HG02678 (cell line): ENCODE measurements around the gene MMP24.
"Not testable (repeated sequence)": the region's sequence is repeated elsewhere in the genome, so short reads cannot be mapped to it uniquely, and the experiment has no call there.

Experiments used
- ATAC-seq: cut with Tn5 transposase; IDR thresholded peaks from one replicate; pipeline ENCODE4 v1.9.1; 2021; ENCODE audit warnings: mild to moderate bottlenecking, moderate library complexity; ENCODE audit not compliant: unreplicated experiment

Gene MMP24

DNA sequence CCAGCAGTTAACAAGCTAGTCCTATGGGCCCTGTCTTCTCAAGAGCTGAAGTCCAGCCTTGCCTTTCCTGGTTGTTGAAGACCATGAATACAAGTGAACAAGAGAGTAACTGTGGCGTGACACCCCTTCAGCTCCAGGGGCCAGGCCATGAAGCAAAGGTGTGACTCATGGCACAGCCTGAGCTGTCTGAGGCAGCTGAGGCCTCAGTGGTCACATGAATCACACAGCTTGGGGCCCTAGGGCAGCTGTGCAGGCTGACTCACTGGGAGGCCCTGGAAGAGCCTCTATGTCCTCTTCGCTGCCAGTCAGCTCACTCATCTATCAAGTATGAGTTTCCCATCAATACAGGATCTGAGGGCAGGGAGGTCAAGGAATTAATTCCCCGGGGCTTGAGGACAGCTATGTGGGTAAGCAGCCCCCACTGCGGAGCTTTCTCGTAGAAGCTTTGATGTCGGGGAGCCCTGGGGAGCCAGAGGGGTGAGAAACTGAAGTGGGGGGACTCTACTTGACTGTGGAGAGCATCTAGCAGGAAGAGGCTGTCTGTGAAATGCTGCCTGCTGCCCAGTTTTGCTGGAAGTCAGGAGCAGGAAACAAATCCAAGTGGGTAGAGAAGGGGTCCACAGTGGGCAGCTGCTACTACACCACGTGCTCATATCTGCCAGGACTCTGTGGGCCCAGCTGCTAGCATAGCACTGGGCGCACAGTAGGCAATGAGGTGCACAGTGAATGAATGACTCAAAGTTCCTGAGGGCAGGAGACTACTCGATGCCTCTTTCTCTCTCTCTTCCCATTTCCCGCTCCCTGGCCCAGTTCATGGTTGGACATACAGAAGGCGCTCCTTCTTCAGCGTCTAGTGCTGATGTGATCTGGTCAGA, 79.4 kb downstream of the MMP24 start:
- ATAC-seq: no peak

GRCh38 chr20:35306931-35307517, 80.5 kb downstream of the MMP24 start:
- ATAC-seq: no peak

DNA sequence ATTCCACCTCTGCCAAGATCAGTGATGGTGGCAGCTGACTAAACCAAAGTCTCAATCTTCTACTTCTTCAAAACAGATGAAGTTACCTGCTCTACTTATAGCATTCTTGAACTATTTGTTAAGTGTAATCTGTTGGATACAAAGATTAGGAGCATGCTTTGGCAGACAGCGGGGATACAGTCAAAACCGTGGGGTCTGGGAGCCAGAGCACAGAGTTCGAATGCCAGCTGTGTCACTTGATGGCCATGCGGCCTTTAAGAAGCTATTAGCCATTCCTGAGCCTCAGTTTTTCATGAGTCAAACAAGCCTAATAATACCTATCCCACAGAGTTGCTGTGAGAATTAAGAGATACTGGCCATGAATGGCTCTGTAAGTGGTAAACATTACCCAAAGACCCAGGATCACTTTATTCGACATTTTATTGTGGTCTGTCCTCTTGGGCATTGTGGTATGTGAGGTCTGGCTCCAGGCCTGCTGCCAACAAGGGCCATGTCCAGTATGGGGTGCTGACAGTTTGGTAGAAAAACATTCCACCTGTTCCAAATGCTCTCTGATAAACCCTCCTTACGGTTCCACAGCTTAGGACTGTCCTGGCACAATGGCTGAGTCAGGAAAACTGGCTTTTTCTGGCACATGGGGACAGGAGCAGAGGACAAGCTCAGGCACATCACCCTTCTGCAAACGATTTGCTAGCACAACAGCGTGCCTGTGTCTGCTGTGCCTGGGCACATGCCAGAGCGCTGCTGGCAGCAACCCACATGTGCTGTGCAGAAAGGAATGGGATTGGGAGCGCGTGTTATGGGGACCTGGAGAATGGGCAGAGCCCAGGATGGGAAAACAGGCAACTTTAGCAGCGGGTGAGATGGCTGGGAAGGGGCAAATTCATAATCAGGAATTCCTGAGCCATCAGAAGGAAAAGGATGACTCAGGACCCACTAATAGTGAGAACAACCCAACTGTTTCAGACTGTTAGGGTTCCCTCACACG, 81.5 kb downstream of the MMP24 start:
- ATAC-seq: no peak

GRCh38 chr20:35311409-35311808, 84.9 kb downstream of the MMP24 start:
- ATAC-seq: no peak

- no peak for ATAC-seq
These were observed 85.3 kb downstream of the MMP24 start for GRCh38 chr20:35311822-35312221.

GRCh38 chr20:35312318-35312717, 85.8 kb downstream of the MMP24 start:
- no peak for ATAC-seq

- ATAC-seq: no peak
These were observed 88.5 kb downstream of the MMP24 start for GRCh38 chr20:35314816-35315631.

GRCh38 chr20:35315632-35316020, 89.1 kb downstream of the MMP24 start:
- not testable (repeated sequence) for ATAC-seq

- ATAC-seq: no peak
These were observed 89.6 kb downstream of the MMP24 start for GRCh38 chr20:35316086-35316485.

DNA sequence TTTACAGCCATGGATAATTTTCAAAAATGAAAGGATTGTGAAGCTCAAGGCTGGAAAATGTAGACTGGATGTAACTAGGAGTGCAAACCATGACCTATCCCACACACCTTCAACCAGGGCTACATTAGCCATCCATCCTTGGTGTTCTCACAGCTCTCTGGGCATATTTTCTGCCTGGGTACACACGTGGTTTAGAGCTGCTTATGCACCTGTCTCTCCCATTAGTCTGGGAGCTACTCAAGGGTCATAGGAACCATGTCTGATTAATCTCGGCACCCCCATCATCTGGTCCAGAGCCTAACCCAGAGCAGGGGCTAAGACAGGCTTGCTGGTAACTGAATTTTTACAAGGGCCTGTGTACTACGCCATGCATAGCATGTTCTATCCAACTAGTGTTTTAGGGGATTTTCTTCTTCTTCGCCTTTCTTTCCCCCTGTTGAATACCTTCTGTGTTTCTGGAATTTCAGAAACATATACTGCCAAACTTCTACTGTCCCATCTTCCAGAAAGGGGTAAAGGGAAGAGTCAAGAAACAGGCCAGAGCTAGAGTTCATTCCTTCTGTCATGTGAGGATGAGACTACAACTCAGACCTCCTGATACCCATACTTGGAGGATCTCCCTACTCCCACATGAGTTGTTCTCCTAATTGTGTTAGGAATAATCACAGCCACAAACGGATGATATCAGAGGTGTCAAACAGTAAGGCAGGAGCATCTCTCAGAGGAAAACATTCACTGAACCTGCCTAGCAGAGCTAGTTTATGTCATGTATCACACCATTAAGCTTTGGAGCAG, 91.1 kb downstream of the MMP24 start:
- ATAC-seq: no peak

GRCh38 chr20:35318502-35319157, 92.1 kb downstream of the MMP24 start:
- ATAC-seq: no peak

GRCh38 chr20:35319192-35319870, 92.8 kb downstream of the MMP24 start:
- ATAC-seq: no peak

DNA sequence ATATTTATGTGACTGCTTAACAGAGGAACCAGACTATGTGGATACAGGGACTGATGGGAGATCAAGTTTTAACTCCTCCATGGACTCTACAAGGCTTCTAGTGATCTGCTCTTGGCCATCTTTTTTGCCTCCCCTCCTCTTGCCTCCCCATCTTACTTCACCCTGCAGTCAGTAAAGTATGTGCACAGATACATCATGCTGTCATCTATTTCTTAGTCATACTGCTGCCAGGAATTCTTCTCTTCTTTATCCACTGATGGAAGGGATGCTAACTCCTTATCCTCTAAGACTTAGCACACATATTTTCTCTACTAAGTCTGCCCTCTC, 93.3 kb downstream of the MMP24 start:
- ATAC-seq: no peak

GRCh38 chr20:35320396-35321126, 94.1 kb downstream of the MMP24 start:
- no peak for ATAC-seq

- no peak for ATAC-seq
These were observed 98.9 kb downstream of the MMP24 start for GRCh38 chr20:35325401-35325800.

- no peak for ATAC-seq
These were observed 99.7 kb downstream of the MMP24 start for GRCh38 chr20:35326021-35326739.
